ENCODE results near the gene LGR4. TPM values are rescaled to one million over a fixed set of nuclear protein-coding genes. Genes with fewer than 3 reads are reported as not detected.

LGR4 gene
- total RNA-seq, 6 experiments from 2014 or later: 13.9 to 20.2 (median 17.7) TPM

DNA sequence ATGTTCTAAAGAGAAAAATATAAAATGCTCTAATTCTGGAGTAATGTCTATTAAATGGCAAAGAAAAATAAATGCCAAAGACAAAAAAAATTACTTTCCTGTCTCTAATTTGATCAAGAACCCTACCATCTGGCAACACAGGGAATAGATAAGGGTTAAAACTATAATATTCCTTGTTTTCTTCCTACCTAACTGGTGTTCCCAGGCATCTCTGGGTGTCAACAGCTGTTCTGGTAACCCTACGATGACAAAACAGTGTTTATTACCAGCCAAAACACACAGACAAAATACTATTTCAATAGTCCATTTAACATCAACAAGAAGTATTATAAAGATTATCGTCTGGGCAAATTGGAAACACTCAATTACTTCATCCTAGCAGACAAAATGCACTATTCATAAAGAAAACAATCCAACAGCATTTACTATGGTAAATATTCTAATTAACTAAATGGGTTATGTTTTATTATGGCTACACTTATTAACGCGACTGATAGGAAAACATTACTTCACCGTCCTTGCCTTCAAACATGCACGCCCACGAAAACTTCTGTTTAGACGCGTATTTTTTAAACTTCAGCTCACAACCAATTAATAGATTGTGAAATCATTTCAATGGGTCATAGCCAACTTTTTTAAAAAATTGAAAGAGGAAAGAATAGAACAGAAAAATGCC, 50.6 kb downstream of the LGR4 start:
- Mint-ChIP-seq H3K27me3 (ENCODE audit: insufficient read depth) (no peaks in the 10 kb centered on the region), H3K36me3 (ENCODE audit: low read depth) (no peaks in the 10 kb centered on the region), H3K9me3 (no peaks in the 10 kb centered on the region), H3K27ac (peak overlapping the region; percentile 31; the same call in 1 of the 2 replicates), H3K4me1 (ENCODE audit: low read depth) (peaks cover 50% of the 10 kb centered on the region), H3K4me3 (no peak overlapping the region)
- TF ChIP-seq, protein P1, sequence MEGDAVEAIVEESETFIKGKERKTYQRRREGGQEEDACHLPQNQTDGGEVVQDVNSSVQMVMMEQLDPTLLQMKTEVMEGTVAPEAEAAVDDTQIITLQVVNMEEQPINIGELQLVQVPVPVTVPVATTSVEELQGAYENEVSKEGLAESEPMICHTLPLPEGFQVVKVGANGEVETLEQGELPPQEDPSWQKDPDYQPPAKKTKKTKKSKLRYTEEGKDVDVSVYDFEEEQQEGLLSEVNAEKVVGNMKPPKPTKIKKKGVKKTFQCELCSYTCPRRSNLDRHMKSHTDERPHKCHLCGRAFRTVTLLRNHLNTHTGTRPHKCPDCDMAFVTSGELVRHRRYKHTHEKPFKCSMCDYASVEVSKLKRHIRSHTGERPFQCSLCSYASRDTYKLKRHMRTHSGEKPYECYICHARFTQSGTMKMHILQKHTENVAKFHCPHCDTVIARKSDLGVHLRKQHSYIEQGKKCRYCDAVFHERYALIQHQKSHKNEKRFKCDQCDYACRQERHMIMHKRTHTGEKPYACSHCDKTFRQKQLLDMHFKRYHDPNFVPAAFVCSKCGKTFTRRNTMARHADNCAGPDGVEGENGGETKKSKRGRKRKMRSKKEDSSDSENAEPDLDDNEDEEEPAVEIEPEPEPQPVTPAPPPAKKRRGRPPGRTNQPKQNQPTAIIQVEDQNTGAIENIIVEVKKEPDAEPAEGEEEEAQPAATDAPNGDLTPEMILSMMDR (IDR thresholded peaks at IDR 0.05): no peak
- DNase-seq: no peak

DNA sequence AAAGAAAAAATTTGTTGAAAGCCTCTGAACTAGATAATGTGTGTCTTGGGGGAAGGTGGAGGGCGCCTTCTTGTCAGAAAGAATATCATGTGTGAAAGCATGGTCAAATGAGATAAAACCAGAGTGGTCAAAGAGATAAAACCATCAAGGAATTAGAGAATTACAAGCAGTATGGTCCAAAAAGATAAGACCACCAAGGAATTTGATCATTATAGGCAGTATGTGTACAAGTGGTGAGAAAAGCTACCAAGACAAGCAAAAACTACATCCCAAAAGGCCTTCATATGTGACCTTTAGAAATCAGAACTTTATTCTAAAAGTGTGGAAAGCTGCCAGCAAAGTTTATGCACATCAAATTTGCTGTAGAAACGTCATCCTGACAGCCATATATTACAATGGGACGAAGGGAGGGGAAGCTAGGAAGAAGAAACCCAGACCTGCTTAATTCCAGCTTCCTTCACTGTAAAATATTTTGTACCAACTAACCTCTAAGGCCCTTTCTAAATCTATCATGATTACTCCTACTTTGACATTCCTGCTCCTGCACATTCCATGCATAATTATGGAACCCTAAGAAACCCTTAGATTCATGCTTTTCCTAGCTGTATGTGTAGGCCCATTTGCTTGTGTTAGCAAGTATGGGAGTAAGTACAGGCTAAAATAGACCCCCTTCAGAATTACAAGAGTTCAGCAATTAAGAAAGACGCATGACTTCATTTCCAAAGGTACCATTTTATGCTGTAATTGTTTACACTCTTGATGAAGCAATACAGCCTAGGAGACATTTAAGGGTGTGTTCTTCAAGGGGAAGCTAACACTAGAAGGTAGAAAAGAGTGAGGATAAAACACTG, 51.6 kb downstream of the LGR4 start:
- H3K4me3 Mint-ChIP-seq: no peak overlapping the region
- TF ChIP-seq, protein P1 (IDR thresholded peaks at IDR 0.05): no peak
- H3K36me3 Mint-ChIP-seq (ENCODE audit: low read depth): no peaks in the 10 kb centered on the region
- no peaks in the 10 kb centered on the region for H3K9me3 Mint-ChIP-seq
- H3K27ac Mint-ChIP-seq: no peak overlapping the region
- peaks cover 52% of the 10 kb centered on the region for H3K4me1 Mint-ChIP-seq (ENCODE audit: low read depth)
- no peak for DNase-seq
- H3K27me3 Mint-ChIP-seq (ENCODE audit: insufficient read depth): no peaks in the 10 kb centered on the region

DNA sequence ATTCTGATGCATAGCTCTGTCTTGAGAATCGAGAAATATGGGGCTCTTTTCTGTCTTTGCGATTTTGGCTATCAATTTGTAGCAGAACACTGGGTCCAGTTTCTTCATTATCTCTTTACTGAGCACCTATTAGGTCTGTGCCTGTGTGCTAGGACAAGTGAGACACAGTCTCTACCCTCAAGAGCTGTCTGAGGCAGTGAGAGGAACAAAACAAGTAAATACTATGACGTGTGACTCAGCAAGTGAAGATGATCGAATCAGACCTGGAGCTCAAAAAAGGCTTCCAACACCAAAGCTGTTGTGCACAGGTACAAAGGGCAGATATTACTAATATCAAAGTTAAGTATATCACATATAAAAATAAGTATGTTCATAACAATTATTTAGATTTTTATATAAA, 52.4 kb downstream of the LGR4 start:
- TF ChIP-seq, protein P1 (IDR thresholded peaks at IDR 0.05): no peak
- Mint-ChIP-seq H3K9me3 (no peaks in the 10 kb centered on the region), H3K27ac (no peak overlapping the region), H3K36me3 (ENCODE audit: low read depth) (no peaks in the 10 kb centered on the region), H3K4me3 (no peak overlapping the region), H3K27me3 (ENCODE audit: insufficient read depth) (no peaks in the 10 kb centered on the region), H3K4me1 (ENCODE audit: low read depth) (peaks cover 49% of the 10 kb centered on the region)
- no peak for DNase-seq

DNA sequence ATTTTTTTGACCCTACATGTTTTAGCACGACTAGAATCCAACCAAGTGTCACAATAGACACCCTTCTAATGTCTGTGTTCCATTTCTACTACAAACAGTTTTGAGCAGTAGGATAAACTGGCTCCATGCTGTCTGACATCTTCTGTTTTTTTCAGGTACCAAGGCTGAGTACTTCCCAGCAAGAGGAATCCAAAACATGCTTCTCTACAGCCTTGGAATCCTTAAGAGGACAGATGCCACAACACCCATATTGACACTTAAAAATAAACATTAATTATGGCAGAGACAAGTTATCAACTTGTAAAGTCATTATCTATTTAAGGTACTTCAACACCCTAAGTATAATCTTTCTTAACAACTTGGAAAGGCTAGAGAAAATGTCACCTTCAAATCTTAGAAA, 54.2 kb downstream of the LGR4 start:
- Mint-ChIP-seq H3K27ac (no peak overlapping the region), H3K4me1 (ENCODE audit: low read depth) (peaks cover 39% of the 10 kb centered on the region), H3K9me3 (no peaks in the 10 kb centered on the region), H3K27me3 (ENCODE audit: insufficient read depth) (no peaks in the 10 kb centered on the region), H3K36me3 (ENCODE audit: low read depth) (no peaks in the 10 kb centered on the region), H3K4me3 (no peak overlapping the region)
- no peak for DNase-seq
- TF ChIP-seq, protein P1 (IDR thresholded peaks at IDR 0.05): no peak

DNA sequence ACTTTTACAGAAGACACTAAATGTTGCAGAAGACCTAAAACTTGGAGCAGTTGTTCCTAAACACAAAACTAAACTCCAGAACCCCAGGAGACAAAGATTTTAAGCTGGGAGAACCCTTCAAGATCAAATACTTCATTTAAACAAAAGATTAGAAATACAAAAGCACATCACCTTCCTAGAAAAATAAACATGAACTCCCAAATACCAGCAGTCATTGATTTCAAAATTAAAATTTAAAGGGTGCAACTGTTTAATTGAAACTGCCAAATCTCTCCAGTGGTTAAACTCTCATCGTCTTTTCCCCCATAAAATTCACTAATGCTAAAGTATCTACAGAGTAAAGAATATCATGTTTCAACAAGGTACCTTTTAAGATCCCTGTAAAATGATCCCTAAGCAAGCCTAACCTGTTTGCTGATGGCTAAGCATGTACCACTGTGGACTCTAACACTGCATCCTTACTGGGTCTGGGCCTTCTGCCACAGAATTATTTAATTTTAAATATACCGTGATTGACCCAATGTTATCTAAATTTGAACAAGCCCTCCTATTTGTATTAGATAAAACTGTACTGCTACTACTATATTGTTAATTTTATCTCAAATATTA, 55.9 kb downstream of the LGR4 start:
- Mint-ChIP-seq H3K27me3 (ENCODE audit: insufficient read depth) (no peaks in the 10 kb centered on the region), H3K36me3 (ENCODE audit: low read depth) (no peaks in the 10 kb centered on the region), H3K4me1 (ENCODE audit: low read depth) (peaks cover 22% of the 10 kb centered on the region), H3K27ac (no peak overlapping the region), H3K9me3 (no peaks in the 10 kb centered on the region), H3K4me3 (no peak overlapping the region)
- TF ChIP-seq, protein P1 (IDR thresholded peaks at IDR 0.05): no peak
- no peak for DNase-seq
